A549 (cell line): Measurements from ENCODE around the gene NNT. TPM values are rescaled to one million over a fixed set of nuclear protein-coding genes. Genes with fewer than 3 reads are reported as not detected.
A peak's percentile ranks its signal among the peaks of the same experiment; 100 is the strongest.
"Not testable (repeated sequence)": the region's sequence is repeated elsewhere in the genome, so short reads cannot be mapped to it uniquely, and the experiment has no call there.

Source experiments
- ATAC-seq, 2 experiments: fragments of 200-7000 bp in 1 of 2; fragments of >200 bp in 1 of 2; cut with Nextera tagmentation in 1 of 2; cut with Tn5 transposase in 1 of 2; 3 replicates each; pipeline versions ENCODE4 v1.8.0 to v1.9.1; 2018 to 2020; ENCODE audit warnings: mild to moderate bottlenecking in 1 of 2, moderate library complexity in 1 of 2
- CTCF ChIA-PET: fragments of 300-600 bp; sonication (Branson Sonifier 250); formaldehyde crosslinking; extraction: SDS; loops from one replicate; lab custom pipeline; 2021; ENCODE audit warnings: antibody characterized with exemption, inconsistent platforms; lab: Yijun Ruan, JAX
- POLR2A ChIA-PET: fragments of 350-600 bp; formaldehyde crosslinking; extraction: SDS; loops from one replicate; lab custom pipeline; 2021; ENCODE audit warnings: antibody characterized with exemption, inconsistent platforms; lab: Yijun Ruan, JAX
- DNase-seq, 2 experiments: peaks; one replicate each; pipeline versions ENCODE4 v3.0.0 to v3.0.0-alpha.2; 2011 to 2016; ENCODE audit warnings: low read depth in 1 of 2, low spot score in 1 of 2
- FAIRE-seq: peaks from 2 replicates; lab custom pipeline; 2011; peaks lifted over from hg19 to GRCh38; lab: Jason Lieb, UNC
- H3K27ac ChIP-seq, 2 experiments: fragments of >200 bp; sonication (Bioruptor Twin); formaldehyde crosslinking; 3 replicates each; pipeline ENCODE4 v1.5.1; 2016 to 2017
- H3K4me1 ChIP-seq: fragments of >200 bp; sonication (Bioruptor Twin); formaldehyde crosslinking; 3 replicates; pipeline ENCODE4 v1.6.1; 2016
- H3K4me2 ChIP-seq: fragments of >200 bp; sonication (Bioruptor Twin); formaldehyde crosslinking; 3 replicates; pipeline ENCODE4 v1.6.1; 2016
- H3K4me3 ChIP-seq: fragments of >200 bp; sonication (Bioruptor Twin); formaldehyde crosslinking; 3 replicates; pipeline ENCODE4 v1.5.1; 2016
- H3K9me3 ChIP-seq: fragments of >200 bp; sonication (Bioruptor Twin); formaldehyde crosslinking; 3 replicates; pipeline ENCODE4 v1.6.1; 2016
- BHLHE40 ChIP-seq: IDR thresholded peaks from 2 replicates; pipeline ENCODE4 v1.6.1; 2012; ENCODE audit warnings: low read depth, low read length, inconsistent platforms
- EHMT2 ChIP-seq: fragments of 200-600 bp; sonication (generic); IDR thresholded peaks from 2 replicates; pipeline ENCODE4 v1.6.1; 2016; ENCODE audit warnings: antibody characterized with exemption, low read depth, mild to moderate bottlenecking, moderate library complexity
- ESRRA ChIP-seq: fragments of 150-350 bp; IDR thresholded peaks from 2 replicates; pipeline ENCODE4 v1.6.1; 2014; ENCODE audit warnings: mild to moderate bottlenecking, low read length, borderline replicate concordance
- FOSB ChIP-seq: fragments of 250-450 bp; sonication (Bioruptor Pico); IDR thresholded peaks from 2 replicates; pipeline ENCODE4 v1.5.0; 2020; ENCODE audit warnings: mild to moderate bottlenecking, moderate library complexity
- FOSL2 ChIP-seq, 2 experiments: fragments of 450-650 bp in 1 of 2; fragments of >200 bp in 1 of 2; sonication (Bioruptor Twin) in 1 of 2; formaldehyde crosslinking; IDR thresholded peaks; 2 replicates each; pipeline versions ENCODE4 v1.5.0 to v1.6.1; 2016 to 2020; ENCODE audit warnings: mild to moderate bottlenecking in 1 of 2, moderate library complexity in 1 of 2
- FOXS1 ChIP-seq: fragments of 250-450 bp; sonication (Bioruptor Pico); IDR thresholded peaks from 2 replicates; pipeline ENCODE4 v1.5.0; 2020; ENCODE audit warnings: mild to moderate bottlenecking, moderate library complexity
- HEYL ChIP-seq: fragments of 250-450 bp; sonication (Bioruptor Pico); IDR thresholded peaks from 2 replicates; pipeline ENCODE4 v1.8.0; 2021; ENCODE audit warnings: mild to moderate bottlenecking, moderate library complexity
- HOXB13 ChIP-seq: fragments of 250-450 bp; sonication (Bioruptor Pico); IDR thresholded peaks from 2 replicates; pipeline ENCODE4 v1.5.0; 2020; ENCODE audit warnings: low read depth, mild to moderate bottlenecking, moderate library complexity
- JUN ChIP-seq, 2 experiments: fragments of >200 bp; sonication (Bioruptor Twin); formaldehyde crosslinking; IDR thresholded peaks; 2 replicates in 1 of 2; 3 replicates in 1 of 2; pipeline ENCODE4 v1.6.1; 2016 to 2017
- MAFK ChIP-seq: fragments of 450-650 bp; IDR thresholded peaks from 2 replicates; pipeline ENCODE4 v1.6.1; 2014; ENCODE audit not compliant: partially characterized antibody
- MAZ ChIP-seq: fragments of 150-350 bp; IDR thresholded peaks from 2 replicates; pipeline ENCODE4 v1.6.1; 2014; ENCODE audit warnings: antibody characterized with exemption, low read depth, low read length, borderline replicate concordance
- MYC ChIP-seq: IDR thresholded peaks from 2 replicates; pipeline ENCODE4 v1.6.1; 2012; ENCODE audit warnings: mild to moderate bottlenecking, inconsistent platforms, low read length, improper control_type of control experiment, borderline replicate concordance
- NR3C1 ChIP-seq: fragments of >200 bp; sonication (Bioruptor Twin); formaldehyde crosslinking; IDR thresholded peaks from 3 replicates; pipeline ENCODE4 v1.6.1; 2017
- RFX5 ChIP-seq: fragments of 450-650 bp; IDR thresholded peaks from 2 replicates; pipeline ENCODE4 v1.7.1; 2014; ENCODE audit warnings: antibody characterized with exemption, mild to moderate bottlenecking, moderate library complexity
- WGBS: methylation state at CpG from one replicate; pipeline ENCODE4 v1.1.6; 2017; ENCODE audit errors: missing lambda C conversion rate; 5-methylcytosine and 5-hydroxymethylcytosine counted together
- polyA plus RNA-seq, 4 experiments: library from polyadenylated mRNA; depleted of rRNA in 3 of 4; stranded (reverse); fragments of >200 nt; fragmentation: RNase III in 1 of 4; extraction: RNeasy Plus Mini Kit Qiagen cat#74134 plus additional on column Dnase treatment in 1 of 4; gene quantifications; 2 replicates in 3 of 4; 3 replicates in 1 of 4; pipeline ENCODE4 v1.2.3, GENCODE V29; 2011 to 2017
- TF ChIP-seq, protein P1 (sequence below): fragments of >200 bp; sonication (Bioruptor Twin); formaldehyde crosslinking; IDR thresholded peaks from 3 replicates; pipeline ENCODE4 v1.6.1; 2016
- TF ChIP-seq, protein P2 (sequence below): fragments of 250-450 bp; sonication (Bioruptor Pico); IDR thresholded peaks from 2 replicates; pipeline ENCODE4 v1.5.0; 2021; ENCODE audit warnings: mild to moderate bottlenecking, moderate library complexity, borderline replicate concordance
- TF ChIP-seq, protein P3 (sequence below): fragments of >200 bp; sonication (Bioruptor Twin); formaldehyde crosslinking; IDR thresholded peaks from 2 replicates; pipeline ENCODE4 v1.6.1; 2016
- TF ChIP-seq, protein P4 (sequence below): fragments of 250-450 bp; sonication (Bioruptor Pico); IDR thresholded peaks from 2 replicates; pipeline ENCODE4 v1.5.0; 2020; ENCODE audit warnings: low read depth, mild to moderate bottlenecking, moderate library complexity
- TF ChIP-seq, protein P5 (sequence below): IDR thresholded peaks from 2 replicates; pipeline ENCODE4 v1.6.1; 2012; ENCODE audit warnings: low read depth, borderline replicate concordance

The NNT gene
- polyA plus RNA-seq, 2 of the 4 experiments (the other 2 are of a cell fraction), result 15.2 to 35.5 TPM

DNA sequence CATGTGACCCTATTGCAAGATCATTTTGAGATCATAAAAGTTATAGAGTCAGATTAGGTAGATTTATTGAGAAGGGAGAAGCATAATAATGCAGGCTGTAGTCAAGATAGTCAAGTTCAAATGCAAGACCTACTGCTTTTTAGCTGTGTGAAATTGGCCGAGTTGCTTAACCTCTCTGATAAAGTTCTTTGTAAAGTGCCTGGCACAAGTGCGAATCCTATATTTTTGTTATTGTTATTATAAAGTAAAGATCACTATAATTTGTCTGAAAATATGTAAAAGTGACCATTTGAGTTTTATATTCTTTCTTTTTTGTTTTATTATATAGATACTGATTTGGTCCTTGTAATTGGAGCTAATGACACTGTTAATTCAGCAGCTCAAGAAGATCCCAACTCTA, 99.3 kb downstream of the NNT start:
- no peak for ATAC-seq

DNA sequence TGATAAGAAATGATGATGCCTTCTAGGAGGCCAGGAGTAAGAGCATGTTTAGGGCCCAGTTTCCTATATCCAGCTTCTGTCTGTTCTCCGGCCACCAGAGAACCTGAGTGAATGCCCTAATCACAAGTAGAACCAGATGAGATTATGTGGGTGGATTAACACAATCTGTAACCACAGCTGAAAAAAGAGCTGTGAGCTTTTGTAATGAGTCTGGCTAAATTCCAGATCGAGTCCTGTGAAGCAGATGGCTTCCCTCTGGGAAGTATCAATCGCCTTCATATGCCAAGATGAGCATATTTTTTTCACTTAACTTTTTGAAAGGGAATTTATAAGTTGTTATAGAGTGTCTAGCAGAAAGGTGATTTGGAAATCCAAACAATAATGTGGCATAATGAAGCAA, 99.8 kb downstream of the NNT start:
- no peak overlapping the region for H3K27ac ChIP-seq

More for the DNA sequence above, 99.3 kb downstream of the NNT start:
- WGBS, result 87% methylated on average over 2 of the region's 2 CpGs
- ChIA-PET POLR2A (no interaction called here), CTCF (interaction anchor here (0.9 kb wide), 1 partner anchor 71 kb away, joined by 3 read pairs; no protein-coding TSS in a partner anchor)
- Histone ChIP-seq H3K4me1 (no peaks in the 10 kb centered on the region), H3K4me3 (no peak overlapping the region), H3K9me3 (no peaks in the 10 kb centered on the region), H3K4me2 (no peak overlapping the region)
- DNase-seq (no peak), FAIRE-seq (no peak)
- TF ChIP-seq FOSL2 (IDR thresholded peaks at IDR 0.05) (no peak), FOSL2 (CRISPR knock-in tag; IDR thresholded peaks at IDR 0.05) (no peak), RFX5 (no peak)
- TF ChIP-seq, all 56 proteins: peak for 0
- H3K27ac ChIP-seq, result no peak overlapping the region

DNA sequence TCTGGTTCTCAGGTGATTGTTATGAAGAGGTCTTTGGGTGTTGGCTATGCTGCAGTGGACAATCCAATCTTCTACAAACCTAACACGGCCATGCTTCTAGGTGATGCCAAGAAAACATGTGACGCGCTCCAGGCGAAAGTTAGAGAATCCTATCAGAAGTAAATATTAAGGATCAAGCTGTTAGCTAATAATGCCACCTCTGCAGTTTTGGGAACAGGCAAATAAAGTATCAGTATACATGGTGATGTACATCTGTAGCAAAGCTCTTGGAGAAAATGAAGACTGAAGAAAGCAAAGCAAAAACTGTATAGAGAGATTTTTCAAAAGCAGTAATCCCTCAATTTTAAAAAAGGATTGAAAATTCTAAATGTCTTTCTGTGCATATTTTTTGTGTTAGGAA, 101.3 kb downstream of the NNT start:
- Histone ChIP-seq H3K4me2 (no peak overlapping the region), H3K9me3 (no peaks in the 10 kb centered on the region), H3K4me3 (no peak overlapping the region), H3K4me1 (no peaks in the 10 kb centered on the region), H3K27ac (no peak overlapping the region)
- peak; percentile 72 for TF ChIP-seq MAFK
- TF ChIP-seq BHLHE40, result no peak
- TF ChIP-seq, protein P1, sequence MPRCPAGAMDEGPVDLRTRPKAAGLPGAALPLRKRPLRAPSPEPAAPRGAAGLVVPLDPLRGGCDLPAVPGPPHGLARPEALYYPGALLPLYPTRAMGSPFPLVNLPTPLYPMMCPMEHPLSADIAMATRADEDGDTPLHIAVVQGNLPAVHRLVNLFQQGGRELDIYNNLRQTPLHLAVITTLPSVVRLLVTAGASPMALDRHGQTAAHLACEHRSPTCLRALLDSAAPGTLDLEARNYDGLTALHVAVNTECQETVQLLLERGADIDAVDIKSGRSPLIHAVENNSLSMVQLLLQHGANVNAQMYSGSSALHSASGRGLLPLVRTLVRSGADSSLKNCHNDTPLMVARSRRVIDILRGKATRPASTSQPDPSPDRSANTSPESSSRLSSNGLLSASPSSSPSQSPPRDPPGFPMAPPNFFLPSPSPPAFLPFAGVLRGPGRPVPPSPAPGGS, result no peak
- no peak for TF ChIP-seq EHMT2
- TF ChIP-seq, protein P2, sequence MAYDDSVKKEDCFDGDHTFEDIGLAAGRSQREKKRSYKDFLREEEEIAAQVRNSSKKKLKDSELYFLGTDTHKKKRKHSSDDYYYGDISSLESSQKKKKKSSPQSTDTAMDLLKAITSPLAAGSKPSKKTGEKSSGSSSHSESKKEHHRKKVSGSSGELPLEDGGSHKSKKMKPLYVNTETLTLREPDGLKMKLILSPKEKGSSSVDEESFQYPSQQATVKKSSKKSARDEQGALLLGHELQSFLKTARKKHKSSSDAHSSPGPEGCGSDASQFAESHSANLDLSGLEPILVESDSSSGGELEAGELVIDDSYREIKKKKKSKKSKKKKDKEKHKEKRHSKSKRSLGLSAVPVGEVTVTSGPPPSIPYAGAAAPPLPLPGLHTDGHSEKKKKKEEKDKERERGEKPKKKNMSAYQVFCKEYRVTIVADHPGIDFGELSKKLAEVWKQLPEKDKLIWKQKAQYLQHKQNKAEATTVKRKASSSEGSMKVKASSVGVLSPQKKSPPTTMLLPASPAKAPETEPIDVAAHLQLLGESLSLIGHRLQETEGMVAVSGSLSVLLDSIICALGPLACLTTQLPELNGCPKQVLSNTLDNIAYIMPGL (CRISPR knock-in tag), result no peak
- no peak for TF ChIP-seq RFX5
- TF ChIP-seq MYC, result no peak
- 92% methylated on average over 4 of the region's 4 CpGs for WGBS
- ATAC-seq, result no peak
- DNase-seq, result no peak
- FAIRE-seq, result no peak
- POLR2A ChIA-PET, result no interaction called here
- CTCF ChIA-PET, result no interaction called here

More for the DNA sequence above, 99.8 kb downstream of the NNT start:
- Histone ChIP-seq H3K4me2 (no peak overlapping the region), H3K4me3 (no peak overlapping the region), H3K4me1 (no peaks in the 10 kb centered on the region), H3K9me3 (no peaks in the 10 kb centered on the region)
- WGBS, result 91% methylated on average over 3 of the region's 3 CpGs
- DNase-seq, result no peak
- no peak for FAIRE-seq
- ATAC-seq, result no peak
- ChIA-PET POLR2A (no interaction called here), CTCF (interaction anchor here (0.9 kb wide), 1 partner anchor 72 kb away, joined by 3 read pairs; no protein-coding TSS in a partner anchor)
- no peak for TF ChIP-seq MAZ

DNA sequence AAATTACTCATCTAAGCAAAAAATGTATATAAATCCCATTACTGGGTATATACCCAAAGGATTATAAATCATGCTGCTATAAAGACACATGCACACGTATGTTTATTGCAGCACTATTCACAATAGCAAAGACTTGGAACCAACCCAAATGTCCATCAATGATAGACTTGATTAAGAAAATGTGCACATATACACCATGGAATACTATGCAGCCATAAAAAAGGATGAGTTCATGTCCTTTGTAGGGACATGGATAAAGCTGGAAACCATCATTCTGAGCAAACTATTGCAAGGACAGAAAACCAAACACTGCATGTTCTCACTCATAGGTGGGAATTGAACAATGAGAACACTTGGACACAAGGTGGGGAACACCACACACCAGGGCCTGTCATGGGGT, 103.6 kb downstream of the NNT start:
- 75% methylated on average over 1 of the region's 1 CpG for WGBS
- H3K4me3 ChIP-seq, DNase-seq, POLR2A ChIA-PET, ATAC-seq, H3K27ac ChIP-seq, H3K4me1 ChIP-seq, FAIRE-seq, CTCF ChIA-PET, H3K9me3 ChIP-seq, H3K4me2 ChIP-seq: not testable (repeated sequence)

DNA sequence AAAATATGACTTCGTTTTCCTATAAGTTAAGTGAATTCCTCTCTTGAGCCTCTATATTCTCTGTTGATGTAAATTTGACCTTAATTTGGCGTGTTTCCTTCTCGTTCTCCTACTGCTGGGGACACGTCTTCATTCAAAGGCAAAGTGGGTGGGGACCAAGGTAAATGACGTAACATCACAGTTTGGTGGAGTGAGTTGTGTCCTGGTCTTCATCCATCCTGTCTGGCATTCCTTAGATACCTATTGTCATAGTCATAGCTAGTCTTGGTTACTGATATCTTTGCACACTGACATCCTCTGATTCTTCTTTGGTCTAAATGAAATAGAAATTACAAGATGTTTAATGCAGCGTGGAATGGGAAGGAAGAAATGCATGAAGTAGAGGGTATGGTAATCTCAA, 108.5 kb downstream of the NNT start:
- FAIRE-seq (no peak), DNase-seq (peak in 1 of 2 experiments; percentile 31), ATAC-seq (peak in 1 of 2 experiments; percentile 59; a peak in 4 of 6 replicates)
- no peak overlapping the region for H3K4me3 ChIP-seq
- no peaks in the 10 kb centered on the region for H3K9me3 ChIP-seq
- ChIA-PET POLR2A (no interaction called here), CTCF (no interaction called here)
- no peak overlapping the region for H3K4me2 ChIP-seq
- 61% methylated on average over 6 of the region's 6 CpGs for WGBS
- peaks cover 5% of the 10 kb centered on the region; the same call in 2 of the 3 replicates for H3K4me1 ChIP-seq
- no peak overlapping the region for H3K27ac ChIP-seq
- TF ChIP-seq HOXB13 (CRISPR knock-in tag), result no peak
- TF ChIP-seq, protein P3, sequence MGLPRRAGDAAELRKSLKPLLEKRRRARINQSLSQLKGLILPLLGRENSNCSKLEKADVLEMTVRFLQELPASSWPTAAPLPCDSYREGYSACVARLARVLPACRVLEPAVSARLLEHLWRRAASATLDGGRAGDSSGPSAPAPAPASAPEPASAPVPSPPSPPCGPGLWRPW, result no peak
- TF ChIP-seq, protein P1, result no peak
- no peak for TF ChIP-seq FOSL2 (IDR thresholded peaks at IDR 0.05)
- TF ChIP-seq FOSL2 (CRISPR knock-in tag; IDR thresholded peaks at IDR 0.05), result no peak; the same call in 1 of the 2 replicates
- TF ChIP-seq MAFK, result no peak
- no peak for TF ChIP-seq FOXS1 (CRISPR knock-in tag)
- no peak for TF ChIP-seq NR3C1
- TF ChIP-seq FOSB (CRISPR knock-in tag), result no peak
- TF ChIP-seq, protein P4, sequence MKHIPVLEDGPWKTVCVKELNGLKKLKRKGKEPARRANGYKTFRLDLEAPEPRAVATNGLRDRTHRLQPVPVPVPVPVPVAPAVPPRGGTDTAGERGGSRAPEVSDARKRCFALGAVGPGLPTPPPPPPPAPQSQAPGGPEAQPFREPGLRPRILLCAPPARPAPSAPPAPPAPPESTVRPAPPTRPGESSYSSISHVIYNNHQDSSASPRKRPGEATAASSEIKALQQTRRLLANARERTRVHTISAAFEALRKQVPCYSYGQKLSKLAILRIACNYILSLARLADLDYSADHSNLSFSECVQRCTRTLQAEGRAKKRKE (CRISPR knock-in tag), result no peak
- no peak for TF ChIP-seq JUN (IDR thresholded peaks at IDR 0.05)
- no peak for TF ChIP-seq ESRRA
- TF ChIP-seq, protein P5, sequence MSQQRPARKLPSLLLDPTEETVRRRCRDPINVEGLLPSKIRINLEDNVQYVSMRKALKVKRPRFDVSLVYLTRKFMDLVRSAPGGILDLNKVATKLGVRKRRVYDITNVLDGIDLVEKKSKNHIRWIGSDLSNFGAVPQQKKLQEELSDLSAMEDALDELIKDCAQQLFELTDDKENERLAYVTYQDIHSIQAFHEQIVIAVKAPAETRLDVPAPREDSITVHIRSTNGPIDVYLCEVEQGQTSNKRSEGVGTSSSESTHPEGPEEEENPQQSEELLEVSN, result no peak
- TF ChIP-seq BHLHE40, result no peak
- TF ChIP-seq HEYL (CRISPR knock-in tag), result no peak
